IMR-90 (cell line): ENCODE data around the gene AAMP. TPM values are rescaled to one million over a fixed set of nuclear protein-coding genes. Genes with fewer than 3 reads are reported as not detected.

ENCODE experiments used
- ATAC-seq: fragments of 200-7000 bp; cut with Tn5 transposase; 2 replicates; pipeline ENCODE4 v1.9.1; 2020; ENCODE audit warnings: low read depth, mild to moderate bottlenecking, moderate library complexity
- BruUV-seq: library from RNA; stranded (reverse); fragments of 400-500 nt; replicated peaks from 2 replicates; lab custom pipeline; 2021; lab: Mats Ljungman, UMichigan
- CTCF ChIA-PET: fragments of 300-600 bp; formaldehyde crosslinking; extraction: SDS; loops from one replicate; lab custom pipeline; 2021; ENCODE audit warnings: antibody characterized with exemption; lab: Yijun Ruan, JAX
- POLR2A ChIA-PET: fragments of 300-600 bp; sonication (Branson Sonifier 250); formaldehyde crosslinking; loops from one replicate; lab custom pipeline; 2022; ENCODE audit warnings: antibody characterized with exemption; ENCODE audit not compliant: unreplicated experiment; lab: Charles Lee
- DNase-seq: peaks from one replicate; pipeline ENCODE4 v3.0.0; 2013
- H2AFZ ChIP-seq: replicated peaks from 2 replicates; pipeline ENCODE3; 2013; ENCODE audit warnings: low read length, mild to moderate bottlenecking; ENCODE audit not compliant: poor library complexity
- H2AK5ac ChIP-seq: 2 replicates; pipeline ENCODE4 v1.6.1; 2013; ENCODE audit warnings: low read depth, low read length, inconsistent platforms
- H2AK9ac ChIP-seq: replicated peaks from 2 replicates; pipeline ENCODE3; 2013; ENCODE audit warnings: mild to moderate bottlenecking, low read depth, low read length, moderate library complexity; ENCODE audit not compliant: poor library complexity
- H2BK120ac ChIP-seq: 2 replicates; pipeline ENCODE4 v1.6.1; 2013; ENCODE audit warnings: low read depth, low read length, inconsistent platforms
- H2BK15ac ChIP-seq: 3 replicates; pipeline ENCODE4 v1.6.1; 2013; ENCODE audit warnings: low read depth, low read length, inconsistent platforms
- H2BK20ac ChIP-seq: 2 replicates; pipeline ENCODE4 v1.6.1; 2013; ENCODE audit warnings: low read depth, mild to moderate bottlenecking, inconsistent platforms, low read length, moderate library complexity
- H2BK5ac ChIP-seq: 2 replicates; pipeline ENCODE4 v1.6.1; 2013; ENCODE audit warnings: mild to moderate bottlenecking, low read depth, low read length, inconsistent platforms; ENCODE audit not compliant: poor library complexity, severe bottlenecking
- H3K14ac ChIP-seq: replicated peaks from 2 replicates; pipeline ENCODE4 v1.6.1; 2013; ENCODE audit warnings: low read depth, low read length, inconsistent platforms
- H3K18ac ChIP-seq: 2 replicates; pipeline ENCODE4 v1.6.1; 2013; ENCODE audit warnings: low read depth, low read length, control low read depth
- H3K23ac ChIP-seq: 2 replicates; pipeline ENCODE4 v1.6.1; 2013; ENCODE audit warnings: low read depth, low read length, inconsistent platforms
- H3K27ac ChIP-seq: 2 replicates; pipeline ENCODE4 v1.5.1; 2013; ENCODE audit warnings: mild to moderate bottlenecking, control low read depth, low read length; ENCODE audit not compliant: insufficient read depth
- H3K27me3 ChIP-seq: 2 replicates; pipeline ENCODE4 v1.6.1; 2013; ENCODE audit warnings: low read length; ENCODE audit not compliant: control insufficient read depth, insufficient read depth
- H3K36me3 ChIP-seq: 2 replicates; pipeline ENCODE4 v1.6.1; 2013; ENCODE audit warnings: low read length, mixed read lengths; ENCODE audit not compliant: control insufficient read depth, insufficient read depth
- H3K4ac ChIP-seq: 2 replicates; pipeline ENCODE4 v1.6.1; 2013; ENCODE audit warnings: low read depth, low read length, inconsistent platforms
- H3K4me1 ChIP-seq: 2 replicates; pipeline ENCODE4 v1.6.1; 2013; ENCODE audit warnings: low read length, mixed read lengths; ENCODE audit not compliant: control insufficient read depth, insufficient read depth
- H3K4me2 ChIP-seq: 2 replicates; pipeline ENCODE4 v1.6.1; 2013; ENCODE audit warnings: low read depth, mild to moderate bottlenecking, control low read depth, low read length, moderate library complexity
- H3K4me3 ChIP-seq: 2 replicates; pipeline ENCODE4 v1.5.1; 2013; ENCODE audit warnings: low read depth, mild to moderate bottlenecking, control low read depth, low read length, moderate library complexity; ENCODE audit not compliant: insufficient read depth
- H3K56ac ChIP-seq: 2 replicates; pipeline ENCODE4 v1.6.1; 2013; ENCODE audit warnings: low read length, inconsistent platforms; ENCODE audit not compliant: insufficient read depth; ENCODE audit errors: extremely low read depth
- H3K79me1 ChIP-seq, 2 experiments: 2 replicates each; pipeline ENCODE4 v1.6.1; 2013; ENCODE audit warnings: low read length in 2 of 2, inconsistent platforms in 1 of 2, low read depth in 1 of 2
- H3K9ac ChIP-seq: 2 replicates; pipeline ENCODE4 v1.6.1; 2013; ENCODE audit warnings: low read depth, low read length, control low read depth
- H3K9me1 ChIP-seq: 2 replicates; pipeline ENCODE4 v1.6.1; 2013; ENCODE audit warnings: low read length, inconsistent platforms; ENCODE audit not compliant: insufficient read depth
- H3K9me3 ChIP-seq: 2 replicates; pipeline ENCODE4 v1.6.1; 2013; ENCODE audit warnings: low read length; ENCODE audit not compliant: control insufficient read depth, insufficient read depth
- H4K20me1 ChIP-seq: 2 replicates; pipeline ENCODE4 v1.6.1; 2013; ENCODE audit warnings: low read length, inconsistent platforms; ENCODE audit not compliant: insufficient read depth
- H4K5ac ChIP-seq: 2 replicates; pipeline ENCODE4 v1.6.1; 2013; ENCODE audit warnings: mild to moderate bottlenecking, low read depth, low read length, control low read depth
- H4K8ac ChIP-seq, 2 experiments: 2 replicates each; pipeline ENCODE4 v1.6.1; 2013; ENCODE audit warnings: low read depth in 2 of 2, low read length in 2 of 2, control low read depth in 1 of 2, inconsistent platforms in 1 of 2
- H4K91ac ChIP-seq: 2 replicates; pipeline ENCODE4 v1.6.1; 2013; ENCODE audit warnings: low read depth, low read length, inconsistent platforms; ENCODE audit not compliant: insufficient read depth
- BHLHE40 ChIP-seq: fragments of 150-350 bp; IDR thresholded peaks from 2 replicates; pipeline ENCODE4 v1.6.1; 2016; ENCODE audit warnings: mild to moderate bottlenecking, low read depth, low read length
- CEBPB ChIP-seq: IDR thresholded peaks from 2 replicates; pipeline ENCODE4 v1.6.1; 2012; ENCODE audit warnings: low read depth, low read length, improper control_type of control experiment
- CHD1 ChIP-seq: IDR thresholded peaks from 2 replicates; pipeline ENCODE4 v1.6.1; 2012; ENCODE audit warnings: low read depth, low read length, improper control_type of control experiment
- CTCF ChIP-seq: conservative IDR thresholded peaks from 2 replicates; pipeline ENCODE4 v1.5.1; 2012; ENCODE audit warnings: mild to moderate bottlenecking, low read depth, low read length, improper control_type of control experiment
- ELK1 ChIP-seq: fragments of 150-350 bp; IDR thresholded peaks from 2 replicates; pipeline ENCODE4 v1.6.1; 2016; ENCODE audit warnings: low read depth, mild to moderate bottlenecking, low read length, moderate library complexity, borderline replicate concordance
- MAFK ChIP-seq: IDR thresholded peaks from 2 replicates; pipeline ENCODE4 v1.6.1; 2012; ENCODE audit warnings: low read depth, low read length, improper control_type of control experiment
- MAZ ChIP-seq: IDR thresholded peaks from 2 replicates; pipeline ENCODE4 v1.6.1; 2012; ENCODE audit warnings: low read depth, mild to moderate bottlenecking, low read length, improper control_type of control experiment, moderate library complexity, borderline replicate concordance
- MXI1 ChIP-seq: IDR thresholded peaks from 2 replicates; pipeline ENCODE4 v1.6.1; 2012; ENCODE audit warnings: low read depth, mild to moderate bottlenecking, low read length, moderate library complexity, borderline replicate concordance
- NFE2L2 ChIP-seq: fragments of 150-350 bp; IDR thresholded peaks from 2 replicates; pipeline ENCODE4 v1.6.1; 2016; ENCODE audit warnings: low read depth, mild to moderate bottlenecking, low read length
- POLR2A ChIP-seq: IDR thresholded peaks from 2 replicates; pipeline ENCODE4 v1.6.1; 2012; ENCODE audit warnings: mild to moderate bottlenecking, low read depth, low read length
- RAD21 ChIP-seq: IDR thresholded peaks from 2 replicates; pipeline ENCODE4 v1.6.1; 2012; ENCODE audit warnings: low read length, improper control_type of control experiment
- RFX5 ChIP-seq: IDR thresholded peaks from 2 replicates; pipeline ENCODE4 v1.8.0; 2012; ENCODE audit warnings: low read depth, mild to moderate bottlenecking, low read length, moderate library complexity
- SMC3 ChIP-seq: fragments of 150-350 bp; IDR thresholded peaks from 2 replicates; pipeline ENCODE4 v1.6.1; 2016; ENCODE audit warnings: low read depth, mild to moderate bottlenecking, antibody characterized with exemption, low read length, moderate library complexity
- USF2 ChIP-seq: fragments of 150-350 bp; IDR thresholded peaks from 2 replicates; pipeline ENCODE4 v1.6.1; 2017; ENCODE audit warnings: mild to moderate bottlenecking, antibody characterized with exemption, low read length, low read depth
- WGBS, 2 experiments: methylation state at CpG; one replicate each; pipeline versions ENCODE4 v1.1.5 to v1.1.7; 2013; ENCODE audit warnings: missing lambda C conversion rate in 2 of 2; ENCODE audit not compliant: insufficient read length in 1 of 2; ENCODE audit errors: extremely low coverage in 2 of 2; 5-methylcytosine and 5-hydroxymethylcytosine counted together
- dilution Hi-C: fragments of 300-500 bp; cut with HindIII; formaldehyde crosslinking; loops from one replicate; pipeline ENCODE4 v1.14.3; 2018; ENCODE audit warnings: low sequenced_read_pairs; ENCODE audit not compliant: unreplicated experiment
- in situ Hi-C: fragments of 300-500 bp; cut with MboI; formaldehyde crosslinking; loops from 3 replicates; pipeline ENCODE4 v1.14.3; 2019; ENCODE audit warnings: low sequenced_read_pairs, inconsistent platforms, mixed read lengths
- intact Hi-C: fragments of 100-400 bp; cut with micrococcal nuclease; formaldehyde crosslinking; loops from 2 replicates; pipeline ENCODE4 v1.10.0; 2022
- polyA plus RNA-seq, 3 experiments: library from polyadenylated mRNA; depleted of rRNA; stranded (reverse); fragments of >200 nt; gene quantifications; 2 replicates each; pipeline ENCODE4 v1.2.3, GENCODE V29; 2012; ENCODE audit warnings: low replicate concordance in 1 of 3
- total RNA-seq: library from RNA; depleted of rRNA; stranded (reverse); fragments of >200 nt; gene quantifications from 2 replicates; pipeline ENCODE4 v1.2.3, GENCODE V29; 2012

AAMP gene
- total and polyA plus RNA-seq, 2 of the 4 experiments (the other 2 are of a cell fraction) = 104 to 112 TPM

- Histone ChIP-seq H4K20me1 (peaks cover 8% of the 10 kb centered on the region), H3K27ac (no peak overlapping the region), H3K9me3 (no peaks in the 10 kb centered on the region), H3K9ac (no peak overlapping the region), H2AK5ac (no peak overlapping the region), H3K4me2 (no peak overlapping the region), H2AFZ (no peak overlapping the region), H3K4me1 (peaks cover 14% of the 10 kb centered on the region), H3K27me3 (no peaks in the 10 kb centered on the region), H3K4ac (no peak overlapping the region), H4K8ac (no peak overlapping the region), H3K9me1 (no peaks in the 10 kb centered on the region), H3K23ac (no peak overlapping the region), H2BK5ac (no peak overlapping the region), H2BK20ac (no peak overlapping the region), H4K91ac (no peak overlapping the region), H4K5ac (no peak overlapping the region), H2BK15ac (no peak overlapping the region), H3K14ac (no peak overlapping the region), H3K36me3 (peaks cover 74% of the 10 kb centered on the region), H3K56ac (no peak overlapping the region), H2AK9ac (no peak overlapping the region), H2BK120ac (no peak overlapping the region), H3K18ac (no peak overlapping the region), H3K4me3 (no peak overlapping the region), H3K79me1 (peaks cover 5 to 78% of the 10 kb centered on the region in 2 experiments)
- in situ Hi-C loops = loop anchor here (10.0 kb wide), 1 partner anchor 117 kb away; the partner anchor contains the start of gene CTDSP1
- no peak for TF ChIP-seq USF2
- no peak for TF ChIP-seq NFE2L2
- TF ChIP-seq BHLHE40 = no peak
- TF ChIP-seq MAFK = no peak
- TF ChIP-seq MAZ = no peak
- TF ChIP-seq RAD21 = no peak
- no peak for TF ChIP-seq RFX5
- TF ChIP-seq POLR2A = no peak
- TF ChIP-seq SMC3 = no peak
- TF ChIP-seq ELK1 = no peak
- TF ChIP-seq CEBPB = no peak
- no peak for TF ChIP-seq CTCF
- no peak for TF ChIP-seq MXI1
- no peak for TF ChIP-seq CHD1
- BruUV-seq = no TSS peak
- ChIA-PET POLR2A (no interaction called here), CTCF (no interaction called here)
- no peak for DNase-seq
- intact Hi-C loops = loop anchor here (10.0 kb wide), 1 partner anchor 287 kb away; the partner anchor contains the start of genes CNOT9 and USP37
- 65% methylated on average over 3 of the region's 7 CpGs; no CpG with 5 or more reads in 1 of the 2 experiments for WGBS, 2 experiments
- dilution Hi-C loops = no loop called here
- ATAC-seq = no peak
Measured at GRCh38 chr2:218277921-218278320, 8.0 kb upstream of the AAMP start.
